HG03103 (cell line): Measurements from ENCODE around the gene MGA.

Source experiments
- ATAC-seq: cut with Tn5 transposase; IDR thresholded peaks from one replicate; pipeline ENCODE4 v1.9.1; 2021; ENCODE audit warnings: low read depth; ENCODE audit not compliant: unreplicated experiment

MGA gene

GRCh38 chr15:41656188-41656587 is 4.0 kb upstream of the MGA start:
- ATAC-seq = no peak

- ATAC-seq = no peak
Measured at GRCh38 chr15:41658689-41659088, 1.5 kb upstream of the MGA start.

- no peak for ATAC-seq
Measured at GRCh38 chr15:41659190-41659589, 1.0 kb upstream of the MGA start.

GRCh38 chr15:41659855-41660234 is 360 bp upstream of the MGA start:
- no peak for ATAC-seq

GRCh38 chr15:41661078-41661517 is 893 bp downstream of the MGA start:
- no peak for ATAC-seq

- ATAC-seq = no peak
Measured at GRCh38 chr15:41661518-41662225, 1.5 kb downstream of the MGA start.

GRCh38 chr15:41666353-41666920 is 6.2 kb downstream of the MGA start:
- ATAC-seq = no peak

GRCh38 chr15:41669701-41670100 is 9.5 kb downstream of the MGA start:
- no peak for ATAC-seq

GRCh38 chr15:41671656-41672648 is 11.7 kb downstream of the MGA start:
- ATAC-seq = no peak

- no peak for ATAC-seq
Measured at GRCh38 chr15:41675337-41675736, 15.1 kb downstream of the MGA start.

GRCh38 chr15:41678742-41679141 is 18.5 kb downstream of the MGA start:
- ATAC-seq = no peak

- no peak for ATAC-seq
Measured at GRCh38 chr15:41683955-41684354, 23.8 kb downstream of the MGA start.

GRCh38 chr15:41688671-41689070 is 28.5 kb downstream of the MGA start:
- ATAC-seq = no peak

GRCh38 chr15:41689083-41689482 is 28.9 kb downstream of the MGA start:
- no peak for ATAC-seq

- no peak for ATAC-seq
Measured at GRCh38 chr15:41689834-41690233, 29.6 kb downstream of the MGA start.

GRCh38 chr15:41690636-41691035 is 30.4 kb downstream of the MGA start:
- no peak for ATAC-seq

GRCh38 chr15:41691471-41691870 is 31.3 kb downstream of the MGA start:
- ATAC-seq = no peak

- ATAC-seq = no peak
Measured at GRCh38 chr15:41692049-41692448, 31.8 kb downstream of the MGA start.

- ATAC-seq = no peak
Measured at GRCh38 chr15:41693757-41694156, 33.6 kb downstream of the MGA start.

GRCh38 chr15:41695750-41696436 is 35.7 kb downstream of the MGA start:
- peak; percentile 93 for ATAC-seq

GRCh38 chr15:41698779-41699178 is 38.6 kb downstream of the MGA start:
- no peak for ATAC-seq
